22Rv1 (cell line): Measurements from ENCODE around the gene ACD.

ENCODE experiments used
- ZFX ChIP-seq: fragments of 450-650 bp; IDR thresholded peaks from 2 replicates; pipeline ENCODE4 v1.6.1; 2017; ENCODE audit warnings: antibody characterized with exemption, borderline replicate concordance
- TF ChIP-seq, protein P1 (sequence below): fragments of 450-650 bp; IDR thresholded peaks from 2 replicates; pipeline ENCODE4 v1.5.1; 2017; ENCODE audit warnings: mild to moderate bottlenecking

DNA sequence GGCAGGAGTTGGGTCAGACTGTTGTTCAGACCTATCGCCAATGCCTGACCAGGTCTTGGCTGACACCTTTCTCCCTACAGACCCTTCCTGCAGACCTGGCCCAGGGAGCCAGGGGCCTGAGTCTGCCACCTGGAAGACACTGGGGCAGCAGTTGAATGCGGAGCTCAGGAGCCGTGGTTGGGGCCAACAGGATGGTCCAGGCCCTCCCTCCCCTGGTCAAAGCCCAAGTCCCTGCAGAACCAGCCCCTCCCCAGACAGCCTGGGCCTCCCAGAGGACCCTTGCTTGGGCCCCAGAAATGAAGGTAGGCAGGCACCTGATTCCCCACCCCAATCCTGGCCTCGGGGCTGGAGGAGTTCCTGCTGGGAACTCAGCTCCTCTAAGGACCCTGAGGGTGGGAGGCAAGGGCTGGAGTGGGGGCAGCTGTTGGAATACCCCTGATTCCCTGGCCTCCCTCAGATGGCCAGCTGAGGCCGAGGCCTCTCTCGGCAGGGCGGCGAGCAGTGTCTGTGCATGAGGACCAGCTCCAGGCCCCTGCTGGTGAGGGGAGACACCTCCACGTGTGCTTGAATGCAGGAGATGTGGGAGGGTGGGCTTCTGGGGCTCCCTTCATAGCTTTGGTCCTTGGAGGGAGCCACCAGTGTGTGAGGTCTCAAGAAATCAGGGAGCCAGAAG, 3.6 kb downstream of the ACD start:
- TF ChIP-seq, protein P1, sequence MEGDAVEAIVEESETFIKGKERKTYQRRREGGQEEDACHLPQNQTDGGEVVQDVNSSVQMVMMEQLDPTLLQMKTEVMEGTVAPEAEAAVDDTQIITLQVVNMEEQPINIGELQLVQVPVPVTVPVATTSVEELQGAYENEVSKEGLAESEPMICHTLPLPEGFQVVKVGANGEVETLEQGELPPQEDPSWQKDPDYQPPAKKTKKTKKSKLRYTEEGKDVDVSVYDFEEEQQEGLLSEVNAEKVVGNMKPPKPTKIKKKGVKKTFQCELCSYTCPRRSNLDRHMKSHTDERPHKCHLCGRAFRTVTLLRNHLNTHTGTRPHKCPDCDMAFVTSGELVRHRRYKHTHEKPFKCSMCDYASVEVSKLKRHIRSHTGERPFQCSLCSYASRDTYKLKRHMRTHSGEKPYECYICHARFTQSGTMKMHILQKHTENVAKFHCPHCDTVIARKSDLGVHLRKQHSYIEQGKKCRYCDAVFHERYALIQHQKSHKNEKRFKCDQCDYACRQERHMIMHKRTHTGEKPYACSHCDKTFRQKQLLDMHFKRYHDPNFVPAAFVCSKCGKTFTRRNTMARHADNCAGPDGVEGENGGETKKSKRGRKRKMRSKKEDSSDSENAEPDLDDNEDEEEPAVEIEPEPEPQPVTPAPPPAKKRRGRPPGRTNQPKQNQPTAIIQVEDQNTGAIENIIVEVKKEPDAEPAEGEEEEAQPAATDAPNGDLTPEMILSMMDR, result no peak
- no peak for TF ChIP-seq ZFX
